ENCODE results near the gene DNM1.

DNA sequence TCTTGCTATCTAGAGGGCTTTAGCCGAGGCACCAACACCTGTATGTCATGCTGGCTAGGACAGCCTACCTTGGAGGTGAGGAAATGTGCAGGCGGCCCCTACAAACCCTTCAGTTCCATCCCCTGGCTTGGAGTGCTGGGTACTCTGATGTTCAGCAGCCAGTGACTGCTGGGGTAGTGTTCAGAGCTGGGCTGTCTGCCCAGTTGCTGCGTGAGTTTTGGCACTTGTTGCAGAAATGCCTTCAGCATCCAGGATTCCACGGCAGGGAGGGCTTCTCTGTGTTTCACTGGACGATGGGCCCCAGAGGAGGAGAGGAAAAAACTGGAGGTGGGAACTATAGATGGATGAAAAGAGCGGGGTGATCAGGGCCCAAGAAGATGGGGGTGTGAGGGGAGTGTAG is 83.3 kb downstream of the DNM1 start:
- no peak for TF ChIP-seq POLR2A (IDR thresholded peaks at IDR 0.05)
- TF ChIP-seq, protein P1, sequence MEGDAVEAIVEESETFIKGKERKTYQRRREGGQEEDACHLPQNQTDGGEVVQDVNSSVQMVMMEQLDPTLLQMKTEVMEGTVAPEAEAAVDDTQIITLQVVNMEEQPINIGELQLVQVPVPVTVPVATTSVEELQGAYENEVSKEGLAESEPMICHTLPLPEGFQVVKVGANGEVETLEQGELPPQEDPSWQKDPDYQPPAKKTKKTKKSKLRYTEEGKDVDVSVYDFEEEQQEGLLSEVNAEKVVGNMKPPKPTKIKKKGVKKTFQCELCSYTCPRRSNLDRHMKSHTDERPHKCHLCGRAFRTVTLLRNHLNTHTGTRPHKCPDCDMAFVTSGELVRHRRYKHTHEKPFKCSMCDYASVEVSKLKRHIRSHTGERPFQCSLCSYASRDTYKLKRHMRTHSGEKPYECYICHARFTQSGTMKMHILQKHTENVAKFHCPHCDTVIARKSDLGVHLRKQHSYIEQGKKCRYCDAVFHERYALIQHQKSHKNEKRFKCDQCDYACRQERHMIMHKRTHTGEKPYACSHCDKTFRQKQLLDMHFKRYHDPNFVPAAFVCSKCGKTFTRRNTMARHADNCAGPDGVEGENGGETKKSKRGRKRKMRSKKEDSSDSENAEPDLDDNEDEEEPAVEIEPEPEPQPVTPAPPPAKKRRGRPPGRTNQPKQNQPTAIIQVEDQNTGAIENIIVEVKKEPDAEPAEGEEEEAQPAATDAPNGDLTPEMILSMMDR (IDR thresholded peaks at IDR 0.05): no peak
